Measurements from ENCODE around the gene UXS1.

Gene UXS1

GRCh38 chr2:106090916-106091618 lies 103.0 kb downstream of the UXS1 start:
- no peak for DNase-seq (ENCODE audit: low read depth, low spot score)

GRCh38 chr2:106089611-106090010 lies 104.5 kb downstream of the UXS1 start:
- no peak for DNase-seq (ENCODE audit: low read depth, low spot score)

- no peak for DNase-seq (ENCODE audit: low read depth, low spot score)
Observed at GRCh38 chr2:106085181-106085940, 108.7 kb downstream of the UXS1 start.

GRCh38 chr2:106080959-106081358 lies 113.1 kb downstream of the UXS1 start:
- DNase-seq (ENCODE audit: low read depth, low spot score), result no peak

GRCh38 chr2:106078096-106078495 lies 116.0 kb downstream of the UXS1 start:
- DNase-seq (ENCODE audit: low read depth, low spot score), result no peak

- DNase-seq (ENCODE audit: low read depth, low spot score), result no peak
Observed at GRCh38 chr2:106076941-106077340, 117.2 kb downstream of the UXS1 start.

GRCh38 chr2:106075048-106075447 lies 119.1 kb downstream of the UXS1 start:
- no peak for DNase-seq (ENCODE audit: low read depth, low spot score)

- DNase-seq (ENCODE audit: low read depth, low spot score), result no peak
Observed at GRCh38 chr2:106073678-106074406, 120.3 kb downstream of the UXS1 start.

- DNase-seq (ENCODE audit: low read depth, low spot score), result no peak
Observed at GRCh38 chr2:106070181-106070580, 123.9 kb downstream of the UXS1 start.

- DNase-seq (ENCODE audit: low read depth, low spot score), result no peak
Observed at GRCh38 chr2:106068451-106068850, 125.7 kb downstream of the UXS1 start.

- DNase-seq (ENCODE audit: low read depth, low spot score), result peak; percentile 45
Observed at GRCh38 chr2:106065983-106066820, 127.9 kb downstream of the UXS1 start.

GRCh38 chr2:106065268-106065982 lies 128.7 kb downstream of the UXS1 start:
- no peak for DNase-seq (ENCODE audit: low read depth, low spot score)

- no peak for DNase-seq (ENCODE audit: low read depth, low spot score)
Observed at GRCh38 chr2:106063181-106063580, 130.9 kb downstream of the UXS1 start.

- no peak for DNase-seq (ENCODE audit: low read depth, low spot score)
Observed at GRCh38 chr2:106062627-106063026, 131.5 kb downstream of the UXS1 start.

- DNase-seq (ENCODE audit: low read depth, low spot score), result no peak
Observed at GRCh38 chr2:106061611-106062349, 132.3 kb downstream of the UXS1 start.

- DNase-seq (ENCODE audit: low read depth, low spot score), result no peak
Observed at GRCh38 chr2:106059416-106060065, 134.6 kb downstream of the UXS1 start.

GRCh38 chr2:106058469-106059137 lies 135.5 kb downstream of the UXS1 start:
- DNase-seq (ENCODE audit: low read depth, low spot score), result no peak

- DNase-seq (ENCODE audit: low read depth, low spot score), result no peak
Observed at GRCh38 chr2:106057206-106057605, 136.9 kb downstream of the UXS1 start.

All from iPS DF 19.7 (cell line).